ENCODE data around the gene PRPS1. TPM values are rescaled to one million over a fixed set of nuclear protein-coding genes. Genes with fewer than 3 reads are reported as not detected.

PRPS1 gene
- total and polyA plus RNA-seq, 2 of the 13 experiments (the other 11 are each of a cell fraction or from before 2014, with no cell fraction given): 33.7 to 54.4 TPM

DNA sequence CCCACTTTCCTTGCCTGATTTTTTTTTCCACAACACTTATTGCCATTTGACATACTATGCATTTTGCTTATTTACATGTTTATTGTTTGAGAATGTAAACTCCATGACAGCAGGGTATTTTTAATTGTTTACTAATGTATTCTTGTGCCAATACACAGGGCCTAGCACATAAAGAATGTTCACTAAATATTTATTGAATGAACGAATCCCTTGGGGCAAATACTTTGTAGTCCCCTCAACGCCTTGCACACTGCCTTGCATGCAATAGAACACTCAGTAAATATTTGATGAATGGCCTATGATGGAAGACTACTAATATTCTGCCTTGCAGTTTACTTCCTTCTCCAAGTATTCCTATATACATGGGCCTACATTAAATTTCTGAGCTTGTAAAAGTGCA lies 1.4 kb upstream of the PRPS1 start (continued):
- TF ChIP-seq, protein P1, sequence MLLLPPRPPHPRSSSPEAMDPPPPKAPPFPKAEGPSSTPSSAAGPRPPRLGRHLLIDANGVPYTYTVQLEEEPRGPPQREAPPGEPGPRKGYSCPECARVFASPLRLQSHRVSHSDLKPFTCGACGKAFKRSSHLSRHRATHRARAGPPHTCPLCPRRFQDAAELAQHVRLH (CRISPR knock-in tag; IDR thresholded peaks at IDR 0.05; ENCODE audit: borderline replicate concordance, low read depth): no peak
- no peak for TF ChIP-seq ZNF317 (CRISPR knock-in tag; IDR thresholded peaks at IDR 0.05)
- no peak for TF ChIP-seq MAFK (conservative IDR thresholded peaks at IDR 0.05 in 1 of 2, IDR thresholded peaks at IDR 0.05 in 1 of 2; ENCODE audit: low read length in 2 of 2)
- no peak for TF ChIP-seq ZNF251 (CRISPR knock-in tag; IDR thresholded peaks at IDR 0.05)
- TF ChIP-seq ZEB1 (IDR thresholded peaks at IDR 0.05; ENCODE audit: insufficient replicate concordance, low read depth): no peak

DNA sequence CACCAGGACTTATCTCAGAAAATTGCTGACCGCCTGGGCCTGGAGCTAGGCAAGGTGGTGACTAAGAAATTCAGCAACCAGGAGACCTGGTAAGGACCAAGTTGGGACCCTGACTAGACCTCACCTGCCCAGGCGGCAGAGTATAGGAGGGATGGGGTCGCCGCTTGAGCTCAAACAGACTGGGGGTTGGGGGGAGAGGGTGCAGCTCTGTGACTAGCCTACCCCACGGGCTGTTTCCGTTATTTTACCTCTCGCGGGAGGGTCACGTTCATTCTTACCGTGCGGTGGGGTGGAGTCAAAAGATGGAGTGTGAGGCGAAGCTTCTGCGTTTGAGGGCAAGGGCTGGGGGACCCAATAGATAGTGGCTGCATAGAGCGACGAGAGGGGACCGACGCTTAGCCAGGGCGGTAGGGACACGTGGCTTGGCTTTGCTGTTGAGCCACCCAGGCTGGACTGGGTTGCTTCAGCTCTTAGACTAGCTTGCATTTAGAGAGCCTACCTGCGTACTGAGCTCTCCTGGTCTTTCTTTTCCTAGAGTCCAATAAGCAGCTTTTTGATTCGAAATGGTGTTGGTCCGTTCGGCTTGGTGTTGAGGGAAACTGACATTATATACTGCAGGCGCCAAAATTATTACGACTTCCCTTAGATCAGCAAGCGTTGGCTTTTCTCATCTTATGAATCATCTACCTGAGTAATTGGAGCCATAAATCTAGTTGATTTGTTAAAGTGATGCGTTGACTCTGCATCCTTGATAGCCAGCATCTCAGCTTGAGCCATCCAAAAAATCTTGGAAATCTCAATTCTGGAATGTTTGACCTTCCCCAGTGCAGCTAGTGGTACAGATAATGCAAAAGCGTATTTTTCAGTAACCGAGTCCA lies 591 bp downstream of the PRPS1 start:
- H3K36me3 ChIP-seq (replicated peaks in 1 of 2; ENCODE audit: control insufficient read depth in 1 of 2, insufficient read depth in 2 of 2, low read length in 2 of 2): no peaks in the 10 kb centered on the region
- DNase-seq (ENCODE audit: low spot score) (peak; percentile 25), ATAC-seq (peak; percentile 70), FAIRE-seq (peak; percentile 12)
- H4K20me1 ChIP-seq (ENCODE audit: insufficient read depth, low read length): 0 out of 2 replicates have a peak, but pooled peaks cover 2% of the 10 kb centered on the region
- in situ Hi-C loops (cut with HindIII; ENCODE audit: extremely low pct_ligation_motif_present, low pct_unique_long_range_greater_than_20kb): no loop called here
- H3K4me1 ChIP-seq (ENCODE audit: insufficient read depth, low read length): peaks cover 30% of the 10 kb centered on the region
- peak overlapping the region; percentile 15 for H2AFZ ChIP-seq (ENCODE audit: low read length)
- H3K9ac ChIP-seq (ENCODE audit: insufficient read depth, low read depth, low read length): peak overlapping the region; percentile 77
- ChIA-PET CTCF (ENCODE audit: low intra/inter-chr PET ratio, low total read pairs) (no interaction called here), POLR2A (interaction anchor here (0.9 to 1.7 kb wide), 4 partner anchors 25 to 697 kb away, joined by 3 to 5 read pairs (median 4); partner anchors contain the start of gene PSMD10)
- no peaks in the 10 kb centered on the region; a peak in 1 of 5 replicates for H3K27me3 ChIP-seq (ENCODE audit: control insufficient read depth in 1 of 2, insufficient read depth in 2 of 2, low read length in 2 of 2)
- intact Hi-C loops (cut with micrococcal nuclease; ENCODE audit: unreplicated experiment): no loop called here
- peaks cover 40% of the 10 kb centered on the region for H3K79me2 ChIP-seq (ENCODE audit: insufficient read depth, low read length)
- TSS peak; percentile 72 for BruUV-seq (replicated peaks)
- WGBS (ENCODE audit: low lambda C conversion rate): 0% methylated on average over 9 of the region's 29 CpGs
- H3K9me3 ChIP-seq (ENCODE audit: low read length): no peaks in the 10 kb centered on the region
- peak overlapping the region; percentile 74 for H3K27ac ChIP-seq (ENCODE audit: extremely low read length, insufficient read depth, low read length)
- peak overlapping the region; percentile 77 for H3K4me2 ChIP-seq (ENCODE audit: low read depth, low read length)
- H3K4me3 ChIP-seq (replicated peaks in 1 of 3; ENCODE audit: insufficient read depth in 1 of 3, low read depth in 2 of 3, low read length in 3 of 3): peak overlapping the region; percentile 63 to 82 (median 78)
- TF ChIP-seq TBX2 (CRISPR knock-in tag; IDR thresholded peaks at IDR 0.05; ENCODE audit: borderline replicate concordance) (no peak), GABPB1 (CRISPR knock-in tag; IDR thresholded peaks at IDR 0.05) (0 out of 2 replicates have a peak, but pooled peaks have one; percentile 16), ELF4 (CRISPR knock-in tag; IDR thresholded peaks at IDR 0.05; ENCODE audit: borderline replicate concordance) (no peak), NCOA5 (CRISPR knock-in tag; IDR thresholded peaks at IDR 0.05) (no peak), KMT2B (CRISPR knock-in tag; IDR thresholded peaks at IDR 0.05) (no peak)
- TF ChIP-seq, protein P2, sequence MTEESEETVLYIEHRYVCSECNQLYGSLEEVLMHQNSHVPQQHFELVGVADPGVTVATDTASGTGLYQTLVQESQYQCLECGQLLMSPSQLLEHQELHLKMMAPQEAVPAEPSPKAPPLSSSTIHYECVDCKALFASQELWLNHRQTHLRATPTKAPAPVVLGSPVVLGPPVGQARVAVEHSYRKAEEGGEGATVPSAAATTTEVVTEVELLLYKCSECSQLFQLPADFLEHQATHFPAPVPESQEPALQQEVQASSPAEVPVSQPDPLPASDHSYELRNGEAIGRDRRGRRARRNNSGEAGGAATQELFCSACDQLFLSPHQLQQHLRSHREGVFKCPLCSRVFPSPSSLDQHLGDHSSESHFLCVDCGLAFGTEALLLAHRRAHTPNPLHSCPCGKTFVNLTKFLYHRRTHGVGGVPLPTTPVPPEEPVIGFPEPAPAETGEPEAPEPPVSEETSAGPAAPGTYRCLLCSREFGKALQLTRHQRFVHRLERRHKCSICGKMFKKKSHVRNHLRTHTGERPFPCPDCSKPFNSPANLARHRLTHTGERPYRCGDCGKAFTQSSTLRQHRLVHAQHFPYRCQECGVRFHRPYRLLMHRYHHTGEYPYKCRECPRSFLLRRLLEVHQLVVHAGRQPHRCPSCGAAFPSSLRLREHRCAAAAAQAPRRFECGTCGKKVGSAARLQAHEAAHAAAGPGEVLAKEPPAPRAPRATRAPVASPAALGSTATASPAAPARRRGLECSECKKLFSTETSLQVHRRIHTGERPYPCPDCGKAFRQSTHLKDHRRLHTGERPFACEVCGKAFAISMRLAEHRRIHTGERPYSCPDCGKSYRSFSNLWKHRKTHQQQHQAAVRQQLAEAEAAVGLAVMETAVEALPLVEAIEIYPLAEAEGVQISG (CRISPR knock-in tag; IDR thresholded peaks at IDR 0.05): no peak

Measured in HepG2 (cell line).